Neural progenitor cell (in vitro differentiated cells): ENCODE results near the gene LARP1. TPM values are rescaled to one million over a fixed set of nuclear protein-coding genes. Genes with fewer than 3 reads are reported as not detected.

ENCODE experiments used
- DNase-seq: peaks from one replicate; pipeline ENCODE4 v3.0.0-alpha.2; 2016; ENCODE audit warnings: low spot score
- H2AFZ ChIP-seq: fragments of 200-600 bp; sonication (generic); replicated peaks from 2 replicates; pipeline ENCODE4 v1.6.1; 2016; ENCODE audit warnings: antibody characterized with exemption
- H3F3A ChIP-seq: fragments of 200-600 bp; sonication (generic); 2 replicates; pipeline ENCODE4 v1.6.1; 2016; ENCODE audit warnings: antibody characterized with exemption, low read depth
- H3K27ac ChIP-seq: fragments of 200-600 bp; sonication (generic); 2 replicates; pipeline ENCODE4 v1.5.1; 2016; ENCODE audit warnings: mild to moderate bottlenecking
- H3K27me3 ChIP-seq: fragments of 200-600 bp; sonication (generic); 2 replicates; pipeline ENCODE4 v1.6.1; 2016; ENCODE audit warnings: mild to moderate bottlenecking, moderate library complexity
- H3K36me3 ChIP-seq: fragments of 200-600 bp; sonication (generic); 2 replicates; pipeline ENCODE4 v1.5.1; 2016
- H3K4me1 ChIP-seq: fragments of 200-600 bp; sonication (generic); 2 replicates; pipeline ENCODE4 v1.6.1; 2016; ENCODE audit warnings: mixed run types
- H3K4me2 ChIP-seq: fragments of 200-600 bp; sonication (generic); 2 replicates; pipeline ENCODE4 v1.6.1; 2016
- H3K4me3 ChIP-seq: fragments of 200-600 bp; sonication (generic); 2 replicates; pipeline ENCODE4 v1.5.1; 2016
- H3K79me2 ChIP-seq: fragments of 200-600 bp; sonication (generic); 2 replicates; pipeline ENCODE4 v1.6.1; 2016; ENCODE audit warnings: low read depth
- H3K9ac ChIP-seq: fragments of 200-600 bp; sonication (generic); 2 replicates; pipeline ENCODE4 v1.6.1; 2016
- H3K9me3 ChIP-seq: fragments of 200-600 bp; sonication (generic); 2 replicates; pipeline ENCODE4 v1.5.1; 2016; ENCODE audit warnings: low read depth
- H4K20me1 ChIP-seq: fragments of 200-600 bp; sonication (generic); 2 replicates; pipeline ENCODE4 v1.6.1; 2016; ENCODE audit warnings: low read depth
- H3K27ac Mint-ChIP-seq: 3 replicates; pipeline ENCODE4 v1.8.0; 2021; ENCODE audit warnings: mixed read lengths
- H3K27me3 Mint-ChIP-seq: 2 replicates; pipeline ENCODE4 v1.8.0; 2022; ENCODE audit warnings: low read depth, mild to moderate bottlenecking, inconsistent platforms, moderate library complexity, mixed read lengths; ENCODE audit not compliant: insufficient read depth
- H3K36me3 Mint-ChIP-seq: 3 replicates; pipeline ENCODE4 v1.8.0; 2021; ENCODE audit warnings: mixed read lengths
- H3K4me1 Mint-ChIP-seq: 3 replicates; pipeline ENCODE4 v1.8.0; 2021; ENCODE audit warnings: mixed read lengths
- H3K4me3 Mint-ChIP-seq: 3 replicates; pipeline ENCODE4 v1.8.0; 2021; ENCODE audit warnings: mild to moderate bottlenecking, moderate library complexity, mixed read lengths
- H3K9me3 Mint-ChIP-seq: 3 replicates; pipeline ENCODE4 v1.8.0; 2020; ENCODE audit warnings: mixed read lengths
- EZH2 ChIP-seq: fragments of 200-600 bp; sonication (generic); IDR thresholded peaks from 2 replicates; pipeline ENCODE4 v1.6.1; 2017; ENCODE audit warnings: antibody characterized with exemption, mild to moderate bottlenecking, moderate library complexity
- EZH2phosphoT487 ChIP-seq: fragments of 200-600 bp; sonication (generic); IDR thresholded peaks from 2 replicates; pipeline ENCODE4 v1.6.1; 2017; ENCODE audit warnings: antibody characterized with exemption
- total RNA-seq: library from RNA; depleted of rRNA; stranded (reverse); fragments of >200 nt; gene quantifications from 2 replicates; pipeline ENCODE4 v1.2.3, GENCODE V29; 2015; ENCODE audit warnings: low replicate concordance
- TF ChIP-seq, protein P1 (sequence below): fragments of 200-600 bp; sonication (generic); IDR thresholded peaks from 2 replicates; pipeline ENCODE4 v1.5.1; 2017; ENCODE audit warnings: antibody characterized with exemption, mild to moderate bottlenecking

The LARP1 gene
- total RNA-seq, 1 donor from 2014 or later, result 53.8 TPM

GRCh38 chr5:154806176-154806575 is 51.0 kb downstream of the LARP1 start:
- DNase-seq, result no peak
- no peak overlapping the region for H2AFZ ChIP-seq
- TF ChIP-seq EZH2phosphoT487, result no peak
- TF ChIP-seq, protein P1, sequence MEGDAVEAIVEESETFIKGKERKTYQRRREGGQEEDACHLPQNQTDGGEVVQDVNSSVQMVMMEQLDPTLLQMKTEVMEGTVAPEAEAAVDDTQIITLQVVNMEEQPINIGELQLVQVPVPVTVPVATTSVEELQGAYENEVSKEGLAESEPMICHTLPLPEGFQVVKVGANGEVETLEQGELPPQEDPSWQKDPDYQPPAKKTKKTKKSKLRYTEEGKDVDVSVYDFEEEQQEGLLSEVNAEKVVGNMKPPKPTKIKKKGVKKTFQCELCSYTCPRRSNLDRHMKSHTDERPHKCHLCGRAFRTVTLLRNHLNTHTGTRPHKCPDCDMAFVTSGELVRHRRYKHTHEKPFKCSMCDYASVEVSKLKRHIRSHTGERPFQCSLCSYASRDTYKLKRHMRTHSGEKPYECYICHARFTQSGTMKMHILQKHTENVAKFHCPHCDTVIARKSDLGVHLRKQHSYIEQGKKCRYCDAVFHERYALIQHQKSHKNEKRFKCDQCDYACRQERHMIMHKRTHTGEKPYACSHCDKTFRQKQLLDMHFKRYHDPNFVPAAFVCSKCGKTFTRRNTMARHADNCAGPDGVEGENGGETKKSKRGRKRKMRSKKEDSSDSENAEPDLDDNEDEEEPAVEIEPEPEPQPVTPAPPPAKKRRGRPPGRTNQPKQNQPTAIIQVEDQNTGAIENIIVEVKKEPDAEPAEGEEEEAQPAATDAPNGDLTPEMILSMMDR, result no peak
- TF ChIP-seq EZH2, result no peak
- Mint-ChIP-seq H3K27me3 (peaks cover 4% of the 10 kb centered on the region), H3K27ac (no peak overlapping the region), H3K4me1 (no peaks in the 10 kb centered on the region), H3K9me3 (no peaks in the 10 kb centered on the region), H3K4me3 (no peak overlapping the region), H3K36me3 (peaks cover 50% of the 10 kb centered on the region)
- no peaks in the 10 kb centered on the region for H3K9me3 ChIP-seq
- H3K36me3 ChIP-seq, result peaks cover 5% of the 10 kb centered on the region
- peaks cover 16% of the 10 kb centered on the region for H3F3A ChIP-seq
- no peaks in the 10 kb centered on the region for H3K4me1 ChIP-seq
- H4K20me1 ChIP-seq, result peaks cover 9% of the 10 kb centered on the region
- H3K27me3 ChIP-seq, result no peaks in the 10 kb centered on the region
- no peak overlapping the region for H3K4me3 ChIP-seq
- H3K4me2 ChIP-seq, result no peak overlapping the region
- H3K27ac ChIP-seq, result no peak overlapping the region
- H3K79me2 ChIP-seq, result no peaks in the 10 kb centered on the region
- H3K9ac ChIP-seq, result no peak overlapping the region

DNA sequence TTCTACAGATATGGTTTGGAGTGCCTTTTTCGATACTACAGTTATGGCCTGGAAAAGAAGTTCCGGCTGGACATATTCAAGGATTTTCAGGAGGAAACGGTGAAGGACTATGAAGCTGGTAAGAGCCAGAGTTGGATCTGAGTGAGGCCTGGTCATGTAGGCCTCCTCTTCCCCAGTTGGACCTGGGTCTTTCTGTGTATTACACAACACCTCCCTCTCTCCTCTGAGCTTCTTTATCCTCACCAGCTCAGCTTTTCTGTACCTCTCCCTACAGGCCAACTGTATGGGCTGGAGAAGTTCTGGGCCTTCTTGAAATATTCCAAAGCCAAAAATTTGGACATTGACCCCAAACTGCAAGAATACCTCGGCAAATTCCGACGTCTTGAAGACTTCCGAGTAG is 56.1 kb downstream of the LARP1 start:
- peaks cover 21% of the 10 kb centered on the region for H3F3A ChIP-seq
- TF ChIP-seq, protein P1, result no peak
- TF ChIP-seq EZH2, result no peak
- TF ChIP-seq EZH2phosphoT487, result no peak
- no peak overlapping the region for H3K4me3 ChIP-seq
- Mint-ChIP-seq H3K36me3 (peaks cover 45% of the 10 kb centered on the region), H3K4me1 (no peaks in the 10 kb centered on the region), H3K27me3 (peaks cover 3% of the 10 kb centered on the region), H3K4me3 (no peak overlapping the region), H3K27ac (no peak overlapping the region), H3K9me3 (no peaks in the 10 kb centered on the region)
- no peaks in the 10 kb centered on the region for H3K36me3 ChIP-seq
- H3K27me3 ChIP-seq, result no peaks in the 10 kb centered on the region
- no peaks in the 10 kb centered on the region for H3K9me3 ChIP-seq
- DNase-seq, result no peak
- peaks cover 22% of the 10 kb centered on the region for H4K20me1 ChIP-seq
- no peak overlapping the region for H2AFZ ChIP-seq
- H3K4me2 ChIP-seq, result no peak overlapping the region
- H3K9ac ChIP-seq, result no peak overlapping the region
- H3K4me1 ChIP-seq, result peaks cover under 1% of the 10 kb centered on the region
- no peaks in the 10 kb centered on the region for H3K79me2 ChIP-seq
- H3K27ac ChIP-seq, result no peak overlapping the region

DNA sequence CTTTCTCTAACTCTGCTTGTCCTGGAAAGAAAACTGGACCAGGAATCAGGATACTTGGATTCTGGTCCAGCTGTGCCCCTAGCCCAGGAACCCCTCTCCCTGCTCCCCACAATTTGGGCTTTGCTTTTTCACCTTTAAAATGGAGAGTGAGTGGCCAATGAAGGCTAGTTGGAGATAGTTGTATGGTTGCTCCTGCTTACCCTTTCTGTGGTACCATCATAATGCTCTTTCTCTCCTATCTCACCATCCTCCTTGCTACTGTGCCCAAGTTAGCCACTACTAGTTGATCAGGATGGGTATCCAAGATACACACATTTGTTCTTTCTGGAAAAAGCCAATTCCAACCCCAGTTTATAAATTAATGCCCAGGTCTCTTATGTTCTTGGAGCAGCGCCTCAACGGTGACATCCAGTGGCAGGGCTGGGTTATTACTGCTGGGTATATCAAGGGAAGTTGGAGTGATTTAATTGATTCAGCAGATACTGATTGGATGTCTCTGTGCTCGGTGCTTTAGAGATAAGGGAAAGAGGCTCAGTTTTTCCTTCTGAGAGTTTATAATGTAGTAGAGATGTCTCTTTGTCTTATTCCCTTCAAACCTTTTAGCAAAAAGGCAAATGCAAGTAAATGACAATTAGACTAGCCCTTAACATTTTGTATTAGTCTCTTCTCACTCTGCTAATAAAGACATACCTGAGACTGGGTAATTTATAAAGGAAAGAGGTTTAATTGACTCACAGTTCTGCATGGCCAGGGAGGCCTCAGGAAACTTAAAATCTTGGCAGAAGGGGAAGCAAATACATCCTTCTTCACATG is 56.7 kb downstream of the LARP1 start:
- Histone ChIP-seq H3K79me2 (no peaks in the 10 kb centered on the region), H3K4me2 (no peak overlapping the region), H3K27me3 (no peaks in the 10 kb centered on the region), H3K36me3 (no peaks in the 10 kb centered on the region), H3K4me3 (no peak overlapping the region), H2AFZ (no peak overlapping the region), H4K20me1 (peaks cover 27% of the 10 kb centered on the region), H3K27ac (no peak overlapping the region), H3K9ac (no peak overlapping the region), H3K9me3 (no peaks in the 10 kb centered on the region), H3K4me1 (peaks cover 7% of the 10 kb centered on the region), H3F3A (peaks cover 21% of the 10 kb centered on the region)
- Mint-ChIP-seq H3K27ac (no peak overlapping the region), H3K27me3 (peaks cover 3% of the 10 kb centered on the region), H3K36me3 (peaks cover 44% of the 10 kb centered on the region), H3K4me3 (no peak overlapping the region), H3K4me1 (no peaks in the 10 kb centered on the region), H3K9me3 (no peaks in the 10 kb centered on the region)
- TF ChIP-seq, protein P1, result peak; percentile 94
- no peak for TF ChIP-seq EZH2phosphoT487
- DNase-seq, result peak; percentile 52
